GM19025 (cell line): ENCODE results near the gene RNF112.
"Not testable (repeated sequence)": the region's sequence is repeated elsewhere in the genome, so short reads cannot be mapped to it uniquely, and the experiment has no call there.

Experiments used
- ATAC-seq: cut with Tn5 transposase; IDR thresholded peaks from one replicate; pipeline ENCODE4 v1.9.1; 2021; ENCODE audit warnings: mild to moderate bottlenecking, low read depth, moderate library complexity; ENCODE audit not compliant: unreplicated experiment

Gene RNF112

GRCh38 chr17:19412510-19412909, 1.5 kb downstream of the RNF112 start:
- ATAC-seq: no peak

GRCh38 chr17:19412984-19413383, 2.0 kb downstream of the RNF112 start:
- no peak for ATAC-seq

GRCh38 chr17:19413761-19414160, 2.7 kb downstream of the RNF112 start:
- no peak for ATAC-seq

- no peak for ATAC-seq
These were observed 3.6 kb downstream of the RNF112 start for GRCh38 chr17:19414396-19415280.

- no peak for ATAC-seq
These were observed 4.3 kb downstream of the RNF112 start for GRCh38 chr17:19415311-19415710.

- no peak for ATAC-seq
These were observed 5.1 kb downstream of the RNF112 start for GRCh38 chr17:19415806-19416775.

- no peak for ATAC-seq
These were observed 6.6 kb downstream of the RNF112 start for GRCh38 chr17:19417611-19418010.

GRCh38 chr17:19418251-19418992, 7.4 kb downstream of the RNF112 start:
- ATAC-seq: no peak

- no peak for ATAC-seq
These were observed 10.2 kb downstream of the RNF112 start for GRCh38 chr17:19421219-19421618.

- no peak for ATAC-seq
These were observed 10.9 kb downstream of the RNF112 start for GRCh38 chr17:19421926-19422325.

- ATAC-seq: no peak
These were observed 14.2 kb downstream of the RNF112 start for GRCh38 chr17:19424934-19425868.

- ATAC-seq: no peak
These were observed 15.6 kb downstream of the RNF112 start for GRCh38 chr17:19426631-19427030.

- ATAC-seq: no peak
These were observed 20.7 kb downstream of the RNF112 start for GRCh38 chr17:19431691-19432090.

GRCh38 chr17:19433255-19433654, 22.2 kb downstream of the RNF112 start:
- ATAC-seq: no peak

GRCh38 chr17:19433727-19434340, 22.8 kb downstream of the RNF112 start:
- no peak for ATAC-seq

- no peak for ATAC-seq
These were observed 29.4 kb downstream of the RNF112 start for GRCh38 chr17:19440421-19440820.

GRCh38 chr17:19441288-19441687, 30.3 kb downstream of the RNF112 start:
- not testable (repeated sequence) for ATAC-seq

- ATAC-seq: no peak
These were observed 31.7 kb downstream of the RNF112 start for GRCh38 chr17:19442731-19443130.

- ATAC-seq: no peak
These were observed 32.1 kb downstream of the RNF112 start for GRCh38 chr17:19443148-19443547.
